T-helper 1 cell (primary cell): ENCODE results near the gene CTLA4.
"Not testable (repeated sequence)": the region's sequence is repeated elsewhere in the genome, so short reads cannot be mapped to it uniquely, and the experiment has no call there.

Source experiments
- DNase-seq, 5 donors: peaks; one replicate each; pipeline ENCODE4 v3.0.0-alpha.2; 2012 to 2020

The CTLA4 gene

GRCh38 chr2:203858176-203858575, 9.4 kb upstream of the CTLA4 start:
- DNase-seq, result peak in 1 of 5 donors; percentile 71

- peak in 1 of 5 donors; percentile 53 for DNase-seq
Observed at GRCh38 chr2:203859030-203859789, 8.4 kb upstream of the CTLA4 start.

DNA sequence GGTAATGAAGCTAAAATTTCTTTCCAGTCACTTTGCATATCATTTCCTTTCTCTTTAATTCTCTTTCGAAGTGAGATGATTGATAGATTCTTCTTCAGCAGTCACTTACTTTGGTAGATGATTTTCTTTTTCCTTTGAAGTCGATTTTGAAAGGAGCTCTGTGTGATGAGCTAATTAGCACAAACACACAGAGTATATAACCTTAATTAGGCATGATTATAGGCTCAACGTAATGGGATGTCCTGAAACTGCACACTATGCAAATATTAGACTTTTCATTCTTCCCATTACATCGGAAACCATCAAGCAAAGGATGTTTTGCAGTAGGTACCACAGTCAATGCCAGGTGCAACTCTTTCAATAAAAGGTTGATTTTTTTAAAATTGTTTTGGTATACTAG, 6.4 kb upstream of the CTLA4 start:
- no peak for DNase-seq

DNA sequence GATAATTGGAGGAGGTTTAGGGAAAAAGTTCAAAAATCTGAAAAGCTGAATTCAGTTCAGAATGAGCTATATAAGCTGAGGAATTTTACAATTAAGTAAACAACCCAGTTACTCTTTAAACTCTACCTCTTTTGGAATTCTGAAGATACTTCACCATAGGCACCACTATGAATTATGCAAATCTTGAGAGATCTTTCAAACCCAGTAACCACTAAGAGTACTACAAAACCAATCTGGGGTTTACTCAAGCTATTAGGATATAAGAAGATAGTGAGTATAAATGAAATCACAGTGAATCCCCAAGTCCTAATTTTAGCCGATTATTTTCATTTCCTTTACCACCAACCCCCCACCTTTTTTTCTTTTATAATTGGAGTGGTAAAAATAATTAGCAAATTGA, 6.0 kb upstream of the CTLA4 start:
- DNase-seq, result no peak

GRCh38 chr2:203869223-203870042, 1.9 kb downstream of the CTLA4 start:
- peak in 4 of 5 donors; percentile 19 to 81 (median 45) for DNase-seq

- DNase-seq, result peak in 1 of 5 donors; percentile 49
Observed at GRCh38 chr2:203870481-203870880, 2.9 kb downstream of the CTLA4 start.

GRCh38 chr2:203870941-203871340, 3.4 kb downstream of the CTLA4 start:
- DNase-seq, result peak in 1 of 5 donors; percentile 61

- peak in 1 of 5 donors; percentile 96 for DNase-seq
Observed at GRCh38 chr2:203871371-203871983, 3.9 kb downstream of the CTLA4 start.

DNA sequence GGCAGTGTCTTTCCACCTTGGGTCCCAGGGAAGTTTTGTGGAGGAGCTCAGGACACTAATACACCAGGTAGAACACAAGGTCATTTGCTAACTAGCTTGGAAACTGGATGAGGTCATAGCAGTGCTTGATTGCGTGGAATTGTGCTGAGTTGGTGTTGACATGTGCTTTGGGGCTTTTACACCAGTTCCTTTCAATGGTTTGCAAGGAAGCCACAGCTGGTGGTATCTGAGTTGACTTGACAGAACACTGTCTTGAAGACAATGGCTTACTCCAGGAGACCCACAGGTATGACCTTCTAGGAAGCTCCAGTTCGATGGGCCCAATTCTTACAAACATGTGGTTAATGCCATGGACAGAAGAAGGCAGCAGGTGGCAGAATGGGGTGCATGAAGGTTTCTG, 5.9 kb downstream of the CTLA4 start:
- peak in 1 of 5 donors; percentile 75 for DNase-seq

- peak in 1 of 5 donors; percentile 50 for DNase-seq
Observed at GRCh38 chr2:203873921-203874631, 6.5 kb downstream of the CTLA4 start.

- no peak for DNase-seq
Observed at GRCh38 chr2:203875471-203875870, 7.9 kb downstream of the CTLA4 start.

GRCh38 chr2:203876328-203876727, 8.8 kb downstream of the CTLA4 start:
- DNase-seq, result no peak

- DNase-seq, result no peak
Observed at GRCh38 chr2:203878063-203878462, 10.5 kb downstream of the CTLA4 start.

- no peak for DNase-seq
Observed at GRCh38 chr2:203880557-203881125, 13.1 kb downstream of the CTLA4 start.

DNA sequence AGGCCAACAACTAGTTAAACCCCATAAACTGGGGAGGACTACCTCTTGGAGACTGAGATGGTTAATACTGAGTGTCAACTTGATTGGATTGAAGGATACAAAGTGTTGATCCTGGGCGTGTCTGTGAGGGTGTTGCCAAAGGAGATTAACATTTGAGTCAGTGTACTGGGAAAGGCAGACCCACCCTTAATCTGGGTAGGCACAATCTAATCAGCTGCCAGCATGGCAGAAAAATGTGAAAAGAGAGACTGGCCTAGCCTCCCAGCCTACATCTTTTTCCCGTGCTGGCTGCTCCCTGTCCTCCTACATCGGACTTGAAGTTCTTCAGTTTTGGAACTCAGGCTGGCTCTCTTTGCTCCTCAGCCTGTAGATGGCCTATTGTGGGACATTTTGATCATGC, 13.6 kb downstream of the CTLA4 start:
- DNase-seq, result not testable (repeated sequence)

GRCh38 chr2:203882551-203882950, 15.0 kb downstream of the CTLA4 start:
- no peak for DNase-seq

DNA sequence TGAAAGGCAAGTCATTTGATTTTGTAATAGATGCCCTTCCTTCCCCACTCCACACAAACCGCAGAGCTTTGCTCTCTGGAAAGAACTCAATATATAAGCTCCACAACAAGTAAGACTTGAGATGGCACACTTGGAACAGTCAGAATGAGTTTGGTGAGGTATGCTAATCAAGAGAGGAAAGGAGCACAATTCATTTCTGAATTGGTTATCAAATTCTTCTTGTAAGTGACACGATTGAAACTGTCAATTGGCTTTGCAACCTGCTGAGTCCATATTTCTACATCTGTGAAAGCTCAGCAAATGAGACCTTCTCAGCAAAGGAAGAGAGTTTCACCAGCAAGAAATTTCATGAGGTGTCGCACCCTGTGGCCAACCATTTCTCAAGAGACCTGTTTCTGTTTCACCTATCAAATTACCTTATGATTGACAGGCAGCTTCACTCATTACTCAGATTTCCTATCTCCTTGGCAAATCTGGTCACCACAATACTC, 19.1 kb downstream of the CTLA4 start:
- peak in 1 of 5 donors; percentile 91 for DNase-seq

DNA sequence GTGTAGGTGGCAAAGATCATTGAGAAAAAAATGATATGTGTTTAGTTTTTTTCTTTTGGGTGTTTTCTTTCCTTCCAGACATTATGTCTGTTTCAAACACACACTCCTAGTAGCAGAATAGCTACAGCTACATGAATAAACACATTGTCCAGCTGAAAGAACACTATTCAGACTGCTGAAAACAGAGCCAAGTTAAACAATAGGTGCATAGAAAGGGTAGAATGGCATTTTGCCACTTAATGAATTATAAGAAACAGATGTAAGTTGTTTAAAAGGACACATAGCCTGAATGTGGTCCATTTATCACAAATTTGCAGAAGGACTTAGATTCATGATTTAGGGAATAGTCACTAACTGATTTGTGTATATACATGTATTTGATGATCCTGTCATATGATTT, 20.1 kb downstream of the CTLA4 start:
- DNase-seq, result no peak

DNA sequence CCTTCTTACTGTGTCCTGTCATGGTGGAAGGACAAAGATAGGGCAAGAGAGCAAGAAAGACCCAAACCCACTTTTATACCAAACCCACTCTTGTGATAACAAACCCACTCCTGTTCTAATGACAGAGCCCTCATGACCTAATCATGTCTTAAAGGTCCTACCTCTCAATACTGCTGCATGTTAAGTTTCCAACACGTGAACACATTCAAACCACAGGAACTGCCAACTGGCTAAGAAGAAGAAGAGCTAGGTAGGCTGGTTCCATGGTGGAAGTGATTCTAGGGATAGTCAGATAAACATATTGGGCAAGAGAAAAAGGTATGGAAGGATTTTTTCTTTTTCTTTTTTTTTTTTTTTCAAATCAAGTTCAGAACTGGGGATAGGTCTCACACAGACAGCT, 22.0 kb downstream of the CTLA4 start:
- DNase-seq, result no peak

DNA sequence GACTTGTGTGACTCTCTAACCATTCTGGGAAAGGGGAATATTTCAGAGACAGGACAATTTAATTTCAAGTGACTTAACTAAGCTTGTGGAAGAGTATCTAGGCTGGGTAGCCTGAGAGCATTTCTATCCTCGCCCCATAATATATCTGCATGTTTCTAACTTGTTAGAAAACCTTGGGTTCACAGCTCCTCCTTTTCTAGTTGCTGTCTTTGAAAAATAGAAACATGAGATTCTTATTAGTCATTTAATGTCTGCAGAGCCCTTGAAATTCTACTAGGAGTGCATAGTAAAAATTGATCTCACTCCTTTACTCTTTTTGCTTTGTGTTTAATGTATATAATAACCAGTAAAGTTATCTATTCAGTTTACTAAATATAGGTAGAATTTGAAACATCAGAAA, 22.4 kb downstream of the CTLA4 start:
- DNase-seq, result no peak

DNA sequence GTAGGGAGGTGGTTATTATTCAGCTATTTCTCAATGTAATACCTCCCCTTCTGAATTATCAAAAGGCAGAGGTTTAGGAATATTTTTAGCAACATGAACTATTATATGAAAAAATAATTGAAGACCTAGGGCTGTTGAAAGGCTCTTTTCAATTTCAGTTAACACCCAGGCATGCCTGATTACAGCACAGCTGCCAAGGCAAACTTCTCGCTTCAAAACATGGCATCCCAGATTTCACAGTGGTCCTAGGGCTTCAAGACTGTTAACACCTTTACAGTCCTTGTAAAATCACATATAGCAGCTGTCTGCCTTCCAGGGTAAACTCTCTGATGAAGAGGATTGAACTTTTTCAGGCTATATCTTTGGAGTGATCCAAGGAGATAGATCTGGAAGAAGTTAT, 23.2 kb downstream of the CTLA4 start:
- no peak for DNase-seq

DNA sequence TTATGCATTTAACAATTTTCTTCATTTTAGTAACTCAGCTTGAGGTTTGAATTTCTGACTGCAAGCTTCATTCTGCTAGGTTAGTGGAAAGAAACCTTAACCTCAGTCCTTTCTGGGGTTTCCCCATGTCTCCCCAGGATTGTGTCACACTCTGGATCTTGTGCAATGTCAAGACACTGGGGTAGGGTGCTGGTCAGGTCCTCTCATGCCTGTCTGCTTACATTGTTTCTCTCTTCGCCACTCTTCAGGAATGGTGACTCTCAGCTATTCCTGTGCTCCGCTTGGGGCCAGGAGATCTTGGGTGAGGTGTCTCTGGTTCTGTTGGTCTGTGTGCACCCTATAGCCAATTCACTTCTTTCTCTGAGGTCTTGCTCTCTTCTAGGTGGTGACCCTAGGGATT, 23.9 kb downstream of the CTLA4 start:
- peak in 1 of 5 donors; percentile 87 for DNase-seq
